Measurements from ENCODE around the gene SLC27A5.
"Not testable (repeated sequence)": the region's sequence is repeated elsewhere in the genome, so short reads cannot be mapped to it uniquely, and the experiment has no call there.

Gene SLC27A5

DNA sequence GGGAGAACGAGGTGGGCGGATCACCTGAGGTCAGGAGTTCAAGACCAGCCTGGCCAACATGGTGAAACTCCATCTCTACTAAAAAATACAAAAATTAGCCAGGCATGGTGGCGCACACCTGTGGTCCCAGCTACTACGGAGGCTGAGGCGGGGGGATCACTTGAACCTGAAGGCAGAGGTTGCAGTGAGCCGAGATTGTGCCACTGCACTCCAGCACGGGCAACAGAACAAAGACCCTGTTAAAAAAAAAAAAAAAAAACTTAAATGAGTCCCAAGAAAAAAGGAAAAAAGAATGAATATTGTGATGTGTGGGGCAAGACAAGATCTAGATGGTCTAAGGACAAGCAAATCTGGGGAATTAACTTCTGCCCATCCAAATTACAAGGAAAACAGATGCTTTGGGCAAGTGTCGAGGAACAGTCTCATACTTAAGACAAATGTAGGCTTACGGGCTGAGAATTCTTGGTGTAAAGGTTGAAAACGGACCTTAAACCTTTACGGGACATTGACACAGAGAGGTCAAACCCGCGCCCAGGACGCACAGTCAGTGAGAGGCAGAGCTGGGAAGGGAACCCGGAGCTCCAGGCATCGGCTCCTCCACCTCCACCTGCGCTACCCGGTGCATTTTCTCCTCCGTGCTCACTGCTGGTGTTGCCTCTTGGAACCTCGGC, 45.6 kb downstream of the SLC27A5 start:
- DNase-seq, result no peak

DNA sequence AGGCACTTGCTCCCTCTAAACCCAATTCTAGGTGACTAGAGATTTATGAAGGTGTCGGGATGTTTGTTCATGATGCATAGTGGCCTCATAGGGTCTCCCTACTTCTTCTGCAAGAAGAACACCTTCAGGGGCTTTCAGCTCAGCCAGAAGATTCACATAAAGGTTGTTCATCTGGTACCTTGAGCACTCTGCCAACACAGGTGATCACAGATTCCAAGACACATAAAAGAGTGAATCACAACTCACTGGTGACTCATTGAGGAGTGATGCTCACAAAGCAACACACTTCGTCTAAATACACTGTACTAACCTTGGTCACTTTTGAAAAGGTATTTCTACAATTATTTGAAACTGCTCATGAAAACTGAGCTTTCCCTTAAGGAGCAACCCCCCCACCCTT, 51.8 kb downstream of the SLC27A5 start:
- DNase-seq, result no peak

DNA sequence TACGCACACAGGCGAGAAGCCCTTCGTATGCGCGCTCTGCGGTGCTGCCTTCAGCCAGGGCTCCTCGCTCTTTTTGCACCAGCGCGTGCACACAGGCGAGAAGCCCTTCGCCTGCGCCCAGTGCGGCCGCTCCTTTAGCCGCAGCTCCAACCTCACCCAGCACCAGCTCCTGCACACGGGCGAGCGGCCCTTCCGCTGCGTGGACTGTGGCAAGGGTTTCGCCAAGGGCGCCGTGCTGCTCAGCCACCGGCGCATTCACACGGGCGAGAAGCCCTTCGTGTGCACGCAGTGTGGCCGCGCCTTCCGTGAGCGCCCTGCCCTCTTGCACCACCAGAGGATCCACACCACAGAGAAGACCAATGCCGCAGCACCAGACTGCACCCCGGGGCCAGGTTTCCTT, 55.7 kb downstream of the SLC27A5 start:
- DNase-seq, result no peak

DNA sequence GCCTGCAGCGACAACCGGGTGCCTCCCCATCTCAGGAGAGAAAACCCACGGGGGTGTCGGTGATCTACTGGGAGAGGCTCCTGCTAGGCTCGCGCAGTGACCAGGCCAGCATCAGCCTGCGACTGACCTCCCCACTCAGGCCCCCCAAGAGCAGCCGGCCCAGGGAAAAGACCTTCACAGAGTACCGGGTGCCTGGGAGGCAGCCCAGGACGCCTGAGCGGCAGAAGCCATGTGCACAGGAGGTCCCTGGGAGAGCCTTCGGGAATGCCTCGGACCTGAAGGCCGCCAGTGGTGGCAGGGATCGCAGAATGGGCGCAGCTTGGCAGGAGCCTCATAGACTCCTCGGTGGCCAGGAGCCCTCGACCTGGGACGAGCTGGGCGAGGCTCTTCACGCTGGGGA, 56.5 kb downstream of the SLC27A5 start:
- no peak for DNase-seq

DNA sequence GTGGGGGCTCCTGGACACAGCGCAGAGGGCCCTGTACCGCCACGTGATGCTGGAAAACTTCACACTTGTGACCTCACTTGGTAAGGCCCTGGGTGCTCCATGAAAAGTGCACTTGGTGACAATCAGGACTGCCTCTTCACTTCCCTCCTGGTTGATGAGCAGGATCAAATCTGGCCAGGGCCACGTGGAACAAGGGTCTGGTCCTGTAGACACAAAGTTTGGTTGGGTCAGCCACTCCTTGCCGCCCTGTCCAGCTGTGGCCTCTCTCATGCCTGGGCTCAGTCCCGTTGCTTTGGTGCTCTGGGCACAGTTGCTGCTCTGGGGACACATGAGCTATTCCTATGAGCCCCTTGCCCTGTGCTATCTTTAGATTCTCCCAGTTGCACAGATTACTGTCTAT, 58.0 kb downstream of the SLC27A5 start:
- no peak for DNase-seq

- peak; percentile 95 for DNase-seq
These were observed 60.3 kb downstream of the SLC27A5 start, which contains the start of gene ZNF324B for GRCh38 chr19:58451358-58452101. ZNF324B (plus strand) TSS chr19:58451622; CDS start chr19:58453702, 2,080 bp downstream.

GRCh38 chr19:58450856-58451357, 60.9 kb downstream of the SLC27A5 start:
- DNase-seq, result no peak

DNA sequence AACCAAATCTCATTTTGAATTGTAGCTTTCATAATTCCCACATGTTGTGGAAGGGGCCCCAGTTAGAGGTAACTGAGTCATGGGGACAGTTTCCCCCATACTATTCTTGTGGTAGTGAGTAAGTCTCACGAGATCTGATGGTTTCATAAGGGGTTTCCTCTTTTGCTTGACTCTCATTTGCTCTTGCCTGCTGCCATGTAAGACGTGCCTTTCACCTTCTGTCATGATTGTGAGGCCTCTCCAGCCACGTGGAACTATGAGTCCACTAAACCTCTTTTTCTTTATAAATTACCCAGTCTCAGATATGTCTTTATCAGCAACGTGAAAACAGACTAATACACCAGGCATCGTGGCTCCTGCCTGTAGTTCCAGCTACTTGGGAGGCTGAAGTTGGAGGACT, 61.8 kb downstream of the SLC27A5 start:
- not testable (repeated sequence) for DNase-seq

GRCh38 chr19:58448860-58449259, 62.9 kb downstream of the SLC27A5 start:
- DNase-seq, result not testable (repeated sequence)

Measured in right forelimb (tissue), 1 donor.